ENCODE measurements around the gene RUFY4. TPM values are rescaled to one million over a fixed set of nuclear protein-coding genes. Genes with fewer than 3 reads are reported as not detected.
"Not testable (repeated sequence)": the region's sequence is repeated elsewhere in the genome, so short reads cannot be mapped to it uniquely, and the experiment has no call there.

RUFY4 gene
- total RNA-seq, 1 donor from 2014 or later, result not detected

- intact Hi-C loops (cut with micrococcal nuclease), result no loop called here
- TF ChIP-seq CTCF (IDR thresholded peaks at IDR 0.05; ENCODE audit: borderline replicate concordance), result no peak
- no peaks in the 10 kb centered on the region for H3K4me1 ChIP-seq
- H3K27ac ChIP-seq (replicated peaks), result no peak overlapping the region
- DNase-seq, result no peak
- H3K27me3 ChIP-seq (ENCODE audit: low read depth), result peaks cover 23% of the 10 kb centered on the region
- no peak overlapping the region for H3K4me3 ChIP-seq
- no peaks in the 10 kb centered on the region for H3K36me3 ChIP-seq
- no peaks in the 10 kb centered on the region for H3K9me3 ChIP-seq (replicated peaks)
These were observed 24.8 kb downstream of the RUFY4 start for GRCh38 chr2:218093879-218094278.

DNA sequence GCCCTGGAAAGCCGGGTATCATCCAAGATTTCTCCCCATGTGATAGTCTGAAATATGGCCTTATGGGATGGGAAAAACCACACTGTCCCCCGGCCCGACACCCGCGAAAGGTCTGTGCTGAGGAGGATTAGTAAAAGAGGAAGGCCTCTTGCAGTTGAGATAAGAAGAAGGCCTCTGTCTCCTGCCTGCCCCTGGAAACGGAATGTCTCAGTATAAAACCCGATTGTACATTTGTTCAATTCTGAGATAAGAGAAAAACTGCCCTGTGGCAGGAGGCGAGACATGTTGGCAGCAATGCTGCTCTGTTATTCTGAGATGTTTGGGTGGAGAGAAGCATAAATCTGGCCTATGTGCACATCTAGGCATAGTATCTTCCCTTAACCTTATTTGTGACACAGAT, 26.8 kb downstream of the RUFY4 start:
- peaks cover 12% of the 10 kb centered on the region for H3K27me3 ChIP-seq (ENCODE audit: low read depth)
- no peak overlapping the region for H3K27ac ChIP-seq (replicated peaks)
- no peak for TF ChIP-seq CTCF (IDR thresholded peaks at IDR 0.05; ENCODE audit: borderline replicate concordance)
- no peak for DNase-seq
- intact Hi-C loops (cut with micrococcal nuclease), result no loop called here
- H3K4me3 ChIP-seq, result no peak overlapping the region
- H3K4me1 ChIP-seq, result no peaks in the 10 kb centered on the region
- H3K36me3 ChIP-seq, result no peaks in the 10 kb centered on the region
- H3K9me3 ChIP-seq (replicated peaks), result no peaks in the 10 kb centered on the region

GRCh38 chr2:218097975-218098374, 28.9 kb downstream of the RUFY4 start:
- no peaks in the 10 kb centered on the region for H3K4me1 ChIP-seq
- no peaks in the 10 kb centered on the region for H3K36me3 ChIP-seq
- H3K4me3 ChIP-seq, result no peak overlapping the region
- intact Hi-C loops (cut with micrococcal nuclease), result no loop called here
- H3K27me3 ChIP-seq (ENCODE audit: low read depth), result no peaks in the 10 kb centered on the region
- TF ChIP-seq CTCF (IDR thresholded peaks at IDR 0.05; ENCODE audit: borderline replicate concordance), result no peak
- H3K9me3 ChIP-seq (replicated peaks), result no peaks in the 10 kb centered on the region
- DNase-seq, result no peak
- H3K27ac ChIP-seq (replicated peaks), result no peak overlapping the region

DNA sequence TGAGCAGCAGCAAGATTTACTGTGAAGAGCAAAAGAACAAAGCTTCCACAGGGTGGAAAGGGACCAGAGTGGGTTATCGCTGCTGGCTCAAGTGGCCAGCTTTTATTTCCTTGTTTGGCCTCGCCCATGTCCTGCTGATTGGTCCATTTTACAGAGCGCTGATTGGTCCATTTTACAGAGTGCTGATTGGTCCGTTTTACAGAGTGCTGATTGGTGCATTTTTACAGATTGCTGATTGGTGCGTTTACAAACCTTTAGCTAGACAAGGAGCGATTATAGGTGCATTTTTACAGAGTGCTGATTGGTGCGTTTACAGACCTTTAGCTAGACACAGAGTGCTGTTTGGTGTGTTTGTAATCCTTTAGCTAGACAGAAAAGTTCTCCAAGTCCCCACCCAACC, 39.8 kb downstream of the RUFY4 start:
- intact Hi-C loops (cut with micrococcal nuclease); H3K4me3 ChIP-seq; H3K36me3 ChIP-seq; H3K27ac ChIP-seq (replicated peaks); H3K4me1 ChIP-seq; DNase-seq: not testable (repeated sequence)
- Histone ChIP-seq H3K27me3 (ENCODE audit: low read depth) (peaks cover 26% of the 10 kb centered on the region), H3K9me3 (replicated peaks) (peaks cover 24% of the 10 kb centered on the region)

GRCh38 chr2:218121789-218122188, 52.7 kb downstream of the RUFY4 start:
- intact Hi-C loops (cut with micrococcal nuclease), result not testable (repeated sequence)

DNA sequence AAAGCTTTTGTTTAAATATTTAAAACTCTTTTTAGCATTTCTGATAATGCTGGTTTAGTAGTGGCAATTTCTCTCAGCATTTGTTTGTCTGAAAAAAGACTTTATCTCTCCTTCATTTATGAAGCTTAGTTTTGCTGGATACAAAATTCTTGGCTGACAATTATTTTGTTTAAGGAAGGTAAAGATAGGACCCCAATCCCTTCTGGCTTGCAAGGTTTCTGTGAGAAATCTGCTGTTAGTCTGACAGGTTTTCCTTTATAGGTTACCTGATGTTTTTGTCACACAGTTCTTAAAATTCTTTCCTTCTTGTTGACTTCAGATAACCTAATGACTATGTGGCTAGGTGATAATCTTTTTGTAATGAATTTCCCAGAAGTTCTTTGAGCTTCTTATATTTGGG, 53.2 kb downstream of the RUFY4 start:
- H3K9me3 ChIP-seq (replicated peaks), result peaks cover 30% of the 10 kb centered on the region
- H3K36me3 ChIP-seq; H3K27me3 ChIP-seq (ENCODE audit: low read depth); H3K4me3 ChIP-seq; intact Hi-C loops (cut with micrococcal nuclease); H3K4me1 ChIP-seq; H3K27ac ChIP-seq (replicated peaks); DNase-seq: not testable (repeated sequence)

More at GRCh38 chr2:218121789-218122188, 52.7 kb downstream of the RUFY4 start:
- not testable (repeated sequence) for H3K36me3 ChIP-seq; H3K27me3 ChIP-seq (ENCODE audit: low read depth); H3K4me3 ChIP-seq; H3K4me1 ChIP-seq; DNase-seq; H3K27ac ChIP-seq (replicated peaks)
- peaks cover 34% of the 10 kb centered on the region for H3K9me3 ChIP-seq (replicated peaks)

DNA sequence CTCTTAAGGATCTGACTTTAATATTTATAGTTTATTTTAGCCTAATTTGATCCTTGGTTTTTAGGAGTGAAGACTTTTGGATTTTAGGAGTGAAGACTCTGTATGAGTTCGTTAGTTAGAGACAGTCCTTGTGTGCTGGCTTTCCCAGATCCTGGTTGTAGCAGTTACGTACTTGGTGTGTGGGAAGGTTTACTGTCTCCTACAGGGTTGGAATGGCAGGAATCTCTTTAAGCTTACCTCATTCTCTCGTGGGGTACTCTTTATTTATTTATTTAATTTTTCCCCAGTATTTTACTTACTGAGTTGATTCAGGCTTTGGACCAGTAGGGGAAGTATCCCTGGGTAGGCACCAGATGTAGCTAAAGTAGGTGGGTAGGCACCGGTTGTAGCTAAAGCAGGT, 54.9 kb downstream of the RUFY4 start:
- peaks cover 30% of the 10 kb centered on the region for H3K9me3 ChIP-seq (replicated peaks)
- intact Hi-C loops (cut with micrococcal nuclease), result no loop called here
- no peak overlapping the region for H3K27ac ChIP-seq (replicated peaks)
- no peak for TF ChIP-seq CTCF (IDR thresholded peaks at IDR 0.05; ENCODE audit: borderline replicate concordance)
- peaks cover 26% of the 10 kb centered on the region for H3K27me3 ChIP-seq (ENCODE audit: low read depth)
- no peak for DNase-seq
- H3K4me1 ChIP-seq, result peaks cover 9% of the 10 kb centered on the region
- no peak overlapping the region for H3K4me3 ChIP-seq
- no peaks in the 10 kb centered on the region for H3K36me3 ChIP-seq

All from left ventricle myocardium inferior (tissue), 1 donor.